Measurements from ENCODE around the gene GIGYF2. TPM values are rescaled to one million over a fixed set of nuclear protein-coding genes. Genes with fewer than 3 reads are reported as not detected.

GIGYF2 gene
- total and polyA plus RNA-seq, 2 of the 13 experiments (the other 11 are each of a cell fraction or from before 2014, with no cell fraction given) = 44.9 to 73.5 TPM

- 0 out of 2 replicates have a peak, but pooled peaks have one; percentile 57 for TF ChIP-seq ZBTB10 (CRISPR knock-in tag; IDR thresholded peaks at IDR 0.05; ENCODE audit: borderline replicate concordance)
- no peak for TF ChIP-seq KAT2B (IDR thresholded peaks at IDR 0.05; ENCODE audit: borderline replicate concordance, low read depth, low read length)
- TF ChIP-seq ZNF670 (CRISPR knock-in tag; IDR thresholded peaks at IDR 0.05; ENCODE audit: borderline replicate concordance) = peak; percentile 74; the same call in 1 of the 2 replicates
- no peak for TF ChIP-seq THAP8 (CRISPR knock-in tag; IDR thresholded peaks at IDR 0.05; ENCODE audit: borderline replicate concordance)
- TF ChIP-seq, protein P1, sequence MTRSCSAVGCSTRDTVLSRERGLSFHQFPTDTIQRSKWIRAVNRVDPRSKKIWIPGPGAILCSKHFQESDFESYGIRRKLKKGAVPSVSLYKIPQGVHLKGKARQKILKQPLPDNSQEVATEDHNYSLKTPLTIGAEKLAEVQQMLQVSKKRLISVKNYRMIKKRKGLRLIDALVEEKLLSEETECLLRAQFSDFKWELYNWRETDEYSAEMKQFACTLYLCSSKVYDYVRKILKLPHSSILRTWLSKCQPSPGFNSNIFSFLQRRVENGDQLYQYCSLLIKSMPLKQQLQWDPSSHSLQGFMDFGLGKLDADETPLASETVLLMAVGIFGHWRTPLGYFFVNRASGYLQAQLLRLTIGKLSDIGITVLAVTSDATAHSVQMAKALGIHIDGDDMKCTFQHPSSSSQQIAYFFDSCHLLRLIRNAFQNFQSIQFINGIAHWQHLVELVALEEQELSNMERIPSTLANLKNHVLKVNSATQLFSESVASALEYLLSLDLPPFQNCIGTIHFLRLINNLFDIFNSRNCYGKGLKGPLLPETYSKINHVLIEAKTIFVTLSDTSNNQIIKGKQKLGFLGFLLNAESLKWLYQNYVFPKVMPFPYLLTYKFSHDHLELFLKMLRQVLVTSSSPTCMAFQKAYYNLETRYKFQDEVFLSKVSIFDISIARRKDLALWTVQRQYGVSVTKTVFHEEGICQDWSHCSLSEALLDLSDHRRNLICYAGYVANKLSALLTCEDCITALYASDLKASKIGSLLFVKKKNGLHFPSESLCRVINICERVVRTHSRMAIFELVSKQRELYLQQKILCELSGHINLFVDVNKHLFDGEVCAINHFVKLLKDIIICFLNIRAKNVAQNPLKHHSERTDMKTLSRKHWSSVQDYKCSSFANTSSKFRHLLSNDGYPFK (CRISPR knock-in tag; IDR thresholded peaks at IDR 0.05; ENCODE audit: borderline replicate concordance) = peak; percentile 37; the same call in 1 of the 2 replicates
- no peak for TF ChIP-seq ZMYM2 (CRISPR knock-in tag; IDR thresholded peaks at IDR 0.05)
- TF ChIP-seq MATR3 (CRISPR knock-in tag; IDR thresholded peaks at IDR 0.05) = no peak
- peak; percentile 27; the same call in 1 of the 2 replicates for TF ChIP-seq PRDM15 (CRISPR knock-in tag; IDR thresholded peaks at IDR 0.05)
- no peak for TF ChIP-seq ZNF775 (CRISPR knock-in tag; IDR thresholded peaks at IDR 0.05; ENCODE audit: borderline replicate concordance)
- peak; percentile 76 for TF ChIP-seq SPEN (CRISPR knock-in tag; IDR thresholded peaks at IDR 0.05; ENCODE audit: low read depth)
- no peak for TF ChIP-seq ZKSCAN5 (CRISPR knock-in tag; IDR thresholded peaks at IDR 0.05)
- no peak for TF ChIP-seq ZNF136 (CRISPR knock-in tag; IDR thresholded peaks at IDR 0.05; ENCODE audit: low read depth)
- TF ChIP-seq, protein P2, sequence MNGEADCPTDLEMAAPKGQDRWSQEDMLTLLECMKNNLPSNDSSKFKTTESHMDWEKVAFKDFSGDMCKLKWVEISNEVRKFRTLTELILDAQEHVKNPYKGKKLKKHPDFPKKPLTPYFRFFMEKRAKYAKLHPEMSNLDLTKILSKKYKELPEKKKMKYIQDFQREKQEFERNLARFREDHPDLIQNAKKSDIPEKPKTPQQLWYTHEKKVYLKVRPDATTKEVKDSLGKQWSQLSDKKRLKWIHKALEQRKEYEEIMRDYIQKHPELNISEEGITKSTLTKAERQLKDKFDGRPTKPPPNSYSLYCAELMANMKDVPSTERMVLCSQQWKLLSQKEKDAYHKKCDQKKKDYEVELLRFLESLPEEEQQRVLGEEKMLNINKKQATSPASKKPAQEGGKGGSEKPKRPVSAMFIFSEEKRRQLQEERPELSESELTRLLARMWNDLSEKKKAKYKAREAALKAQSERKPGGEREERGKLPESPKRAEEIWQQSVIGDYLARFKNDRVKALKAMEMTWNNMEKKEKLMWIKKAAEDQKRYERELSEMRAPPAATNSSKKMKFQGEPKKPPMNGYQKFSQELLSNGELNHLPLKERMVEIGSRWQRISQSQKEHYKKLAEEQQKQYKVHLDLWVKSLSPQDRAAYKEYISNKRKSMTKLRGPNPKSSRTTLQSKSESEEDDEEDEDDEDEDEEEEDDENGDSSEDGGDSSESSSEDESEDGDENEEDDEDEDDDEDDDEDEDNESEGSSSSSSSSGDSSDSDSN (CRISPR knock-in tag; IDR thresholded peaks at IDR 0.05) = peak; percentile 99
- peak; percentile 96 for TF ChIP-seq RBFOX2 (IDR thresholded peaks at IDR 0.05; ENCODE audit: low read depth, low read length)
- TF ChIP-seq PHF21A (CRISPR knock-in tag; IDR thresholded peaks at IDR 0.05) = 0 out of 2 replicates have a peak, but pooled peaks have one; percentile 52
Measured at GRCh38 chr2:232697059-232697806, at the start of gene GIGYF2 (continued).
